Skeletal muscle tissue (tissue), 4 donors: ENCODE data around the gene ZNF821. TPM values are rescaled to one million over a fixed set of nuclear protein-coding genes. Genes with fewer than 3 reads are reported as not detected.
"Not testable (repeated sequence)": the region's sequence is repeated elsewhere in the genome, so short reads cannot be mapped to it uniquely, and the experiment has no call there.

Experiments
- H3K27ac ChIP-seq: one replicate; pipeline ENCODE4 v1.7.0; 2013; ENCODE audit warnings: mild to moderate bottlenecking, low read depth, low read length, inconsistent platforms
- H3K27me3 ChIP-seq, 3 donors: one replicate each; pipeline ENCODE4 v1.7.0; 2013; ENCODE audit warnings: low read length in 3 of 3; ENCODE audit not compliant: control insufficient read depth in 3 of 3, insufficient read depth in 3 of 3
- H3K36me3 ChIP-seq, 3 donors: one replicate each; pipeline ENCODE4 v1.7.0; 2013; ENCODE audit warnings: low read length in 3 of 3; ENCODE audit not compliant: control insufficient read depth in 3 of 3, insufficient read depth in 3 of 3
- H3K4me1 ChIP-seq, 3 donors: one replicate each; pipeline ENCODE4 v1.7.0; 2013; ENCODE audit warnings: low read length in 3 of 3, mild to moderate bottlenecking in 3 of 3; ENCODE audit not compliant: control insufficient read depth in 3 of 3, insufficient read depth in 3 of 3
- H3K4me3 ChIP-seq, 3 donors: one replicate each; pipeline ENCODE4 v1.7.0; 2013; ENCODE audit warnings: low read length in 3 of 3
- H3K9ac ChIP-seq, 3 donors: one replicate each; pipeline ENCODE4 v1.7.0; 2013; ENCODE audit warnings: low read length in 3 of 3, mild to moderate bottlenecking in 3 of 3, moderate library complexity in 2 of 3, low read depth in 1 of 3
- H3K9me3 ChIP-seq, 3 donors: one replicate each; pipeline ENCODE4 v1.7.0; 2013; ENCODE audit warnings: low read length in 3 of 3; ENCODE audit not compliant: control insufficient read depth in 3 of 3
- total RNA-seq: library from RNA; depleted of rRNA; stranded (reverse); fragments of >200 nt; gene quantifications from one replicate; pipeline ENCODE4 v1.2.3, GENCODE V29; 2014
- donor health status: Osteomylitis.

Gene ZNF821
- total RNA-seq, 1 donor from 2014 or later, result 5.7 TPM

- not testable (repeated sequence) for H3K36me3 ChIP-seq, H3K4me3 ChIP-seq, H3K27ac ChIP-seq, H3K27me3 ChIP-seq, H3K9me3 ChIP-seq, H3K9ac ChIP-seq, H3K4me1 ChIP-seq
Observed at GRCh38 chr16:71831698-71832097, 52.3 kb downstream of the ZNF821 start.

DNA sequence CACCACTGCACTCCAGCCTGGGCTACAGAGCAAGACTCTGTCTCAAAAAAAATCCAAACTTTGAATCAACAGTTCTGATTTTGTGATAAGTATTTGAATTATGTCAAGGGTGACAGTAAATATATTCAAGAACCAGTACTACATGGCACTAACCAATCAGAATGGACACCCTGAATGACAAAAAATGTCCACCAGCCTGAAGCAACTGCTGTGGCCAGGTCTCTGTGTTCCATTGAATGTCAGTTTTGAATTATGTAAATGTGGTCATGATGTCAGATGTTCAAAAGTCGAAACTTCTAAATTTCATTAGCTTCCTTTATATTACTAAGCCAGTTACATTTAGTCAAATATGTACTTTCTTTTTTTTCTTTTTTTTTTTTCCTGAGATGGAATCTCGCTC is 53.6 kb downstream of the ZNF821 start:
- Histone ChIP-seq H3K4me3 (no peak overlapping the region), H3K36me3 (no peaks in the 10 kb centered on the region), H3K4me1 (no peaks in the 10 kb centered on the region), H3K27ac (no peak overlapping the region), H3K9ac (no peak overlapping the region), H3K9me3 (no peaks in the 10 kb centered on the region), H3K27me3 (no peaks in the 10 kb centered on the region)

DNA sequence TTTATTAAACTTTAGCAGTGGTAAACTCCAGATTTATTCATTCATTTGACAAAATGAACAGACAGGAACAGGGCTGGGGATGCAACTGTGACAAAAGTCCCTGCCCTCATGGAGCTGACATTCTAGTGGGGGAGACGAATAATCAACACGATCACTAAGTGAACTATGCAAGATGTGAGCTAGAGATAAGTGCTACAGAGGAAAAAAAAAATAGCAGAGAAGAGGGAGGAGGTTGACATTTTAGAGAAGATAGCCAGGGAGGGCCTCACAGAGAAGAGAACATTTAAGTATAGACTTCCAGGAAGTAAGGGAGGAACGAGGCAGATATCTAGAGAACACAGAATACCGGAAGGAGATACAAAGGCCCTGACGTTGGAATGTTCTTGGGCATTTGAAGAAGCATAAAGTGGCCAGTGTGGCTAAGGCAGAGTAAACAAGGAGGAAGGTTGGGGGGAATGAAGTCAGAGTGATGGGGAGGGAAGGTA is 57.4 kb downstream of the ZNF821 start:
- Histone ChIP-seq H3K9ac (no peak overlapping the region), H3K36me3 (no peaks in the 10 kb centered on the region), H3K27ac (no peak overlapping the region), H3K4me3 (no peak overlapping the region), H3K9me3 (no peaks in the 10 kb centered on the region), H3K27me3 (no peaks in the 10 kb centered on the region), H3K4me1 (no peaks in the 10 kb centered on the region)

- not testable (repeated sequence) for H3K4me3 ChIP-seq
- H3K4me1 ChIP-seq, result peaks cover 3 to 10% (median 4%) of the 10 kb centered on the region in 3 donors
- peak overlapping the region; percentile 34 for H3K27ac ChIP-seq
Observed at GRCh38 chr16:71817155-71817500, 66.9 kb downstream of the ZNF821 start.

DNA sequence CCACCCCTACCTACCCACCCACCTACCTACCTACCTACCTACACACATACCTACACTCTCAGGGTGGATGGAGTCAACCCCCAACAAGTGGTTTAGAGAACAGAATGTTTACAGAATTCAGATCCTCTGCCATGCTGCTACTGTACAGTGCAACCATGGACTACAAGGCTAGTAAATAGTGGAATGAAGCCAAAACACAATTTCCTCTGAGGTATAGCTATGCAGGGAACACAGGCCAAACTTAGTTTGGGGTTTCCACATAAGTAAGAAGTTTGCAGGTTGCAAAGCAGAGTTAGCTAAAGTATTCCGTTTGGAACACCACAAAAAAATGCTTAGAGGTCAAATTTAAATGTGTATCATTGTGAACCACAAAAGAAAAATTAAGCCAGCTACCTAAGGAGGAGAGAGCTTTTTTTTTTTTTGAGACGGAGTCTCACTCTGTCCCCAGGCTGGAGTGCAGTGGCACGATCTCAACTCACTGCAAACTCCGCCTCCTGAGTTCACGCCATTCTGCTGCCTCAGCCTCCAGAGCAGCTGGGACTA is 72.7 kb downstream of the ZNF821 start:
- Histone ChIP-seq H3K9ac (no peak overlapping the region), H3K9me3 (no peaks in the 10 kb centered on the region), H3K4me1 (peaks cover 15 to 18% (median 16%) of the 10 kb centered on the region in 3 donors), H3K27ac (no peak overlapping the region), H3K4me3 (no peak overlapping the region), H3K36me3 (peaks cover 2 to 6% (median 3%) of the 10 kb centered on the region in 3 donors), H3K27me3 (no peaks in the 10 kb centered on the region)

More at GRCh38 chr16:71817155-71817500, 66.9 kb downstream of the ZNF821 start:
- H3K9ac ChIP-seq, result peak overlapping the region in 1 of 3 donors; percentile 0
- not testable (repeated sequence) for H3K36me3 ChIP-seq, H3K27me3 ChIP-seq, H3K9me3 ChIP-seq

- H3K4me3 ChIP-seq, H3K27me3 ChIP-seq, H3K36me3 ChIP-seq, H3K9ac ChIP-seq, H3K9me3 ChIP-seq, H3K27ac ChIP-seq: not testable (repeated sequence)
- H3K4me1 ChIP-seq, result peaks cover 16 to 21% (median 19%) of the 10 kb centered on the region in 3 donors
Observed at GRCh38 chr16:71810155-71810530, 73.8 kb downstream of the ZNF821 start.

Other genes starting within 250 kb of the ZNF821 start
- gene PHLPP2, start 159.5 kb downstream of the ZNF821 start, total RNA-seq, result 8.9 TPM
- gene AP1G1, start 75.3 kb downstream of the ZNF821 start, total RNA-seq, result 61.1 TPM
- 12.0 TPM for gene ATXN1L, start 38.2 kb downstream of the ZNF821 start, total RNA-seq
- gene IST1, start 11.3 kb upstream of the ZNF821 start, total RNA-seq, result 114 TPM
- gene PKD1L3, start 116.2 kb upstream of the ZNF821 start, total RNA-seq, result under 0.01 TPM
- gene DHODH, start 124.6 kb upstream of the ZNF821 start, total RNA-seq, result 4.7 TPM
- gene HP, start 170.3 kb upstream of the ZNF821 start, total RNA-seq, result 11.5 TPM
- gene HPR, start 179.0 kb upstream of the ZNF821 start, total RNA-seq, result not detected
- 9.9 TPM for gene TXNL4B, start 209.4 kb upstream of the ZNF821 start, total RNA-seq
- 53.2 TPM for gene DHX38, start 209.7 kb upstream of the ZNF821 start, total RNA-seq